Spleen (tissue), 7 donors: ENCODE results near the gene ZDHHC11B.
"Not testable (repeated sequence)": the region's sequence is repeated elsewhere in the genome, so short reads cannot be mapped to it uniquely, and the experiment has no call there.

Source experiments
- POLR2A ChIP-seq, 3 donors: fragments of 450-650 bp; IDR thresholded peaks; one replicate each; pipeline ENCODE4 v1.5.1; 2017; ENCODE audit warnings: antibody characterized with exemption in 3 of 3, mild to moderate bottlenecking in 1 of 3
- POLR2AphosphoS5 ChIP-seq, 3 donors: sonication (generic); formaldehyde crosslinking; IDR thresholded peaks; one replicate each; pipeline ENCODE4 v1.5.1; 2017; ENCODE audit warnings: antibody characterized with exemption in 3 of 3
- TF ChIP-seq, protein P1 (sequence below), 11 experiments: fragments of 200-600 bp in 7 of 11; fragments of 450-650 bp in 4 of 11; sonication (generic) in 4 of 11; IDR thresholded peaks in 8 of 11; conservative IDR thresholded peaks in 3 of 11; 1 replicate in 7 of 11; 2 replicates in 4 of 11; pipeline versions ENCODE4 v1.4.0 to v1.8.0; 2016 to 2021; ENCODE audit warnings: antibody characterized with exemption in 11 of 11, inconsistent platforms in 4 of 11, mild to moderate bottlenecking in 1 of 11
- donor health status: DM: no; HTN: no; CAD: no; lungs with moderate emphysema.
- donor health status: DM: no; HTN: no; CAD: no.
- donor health status: DM: no; HTN: no; CAD: no.

- TF ChIP-seq, protein P1, sequence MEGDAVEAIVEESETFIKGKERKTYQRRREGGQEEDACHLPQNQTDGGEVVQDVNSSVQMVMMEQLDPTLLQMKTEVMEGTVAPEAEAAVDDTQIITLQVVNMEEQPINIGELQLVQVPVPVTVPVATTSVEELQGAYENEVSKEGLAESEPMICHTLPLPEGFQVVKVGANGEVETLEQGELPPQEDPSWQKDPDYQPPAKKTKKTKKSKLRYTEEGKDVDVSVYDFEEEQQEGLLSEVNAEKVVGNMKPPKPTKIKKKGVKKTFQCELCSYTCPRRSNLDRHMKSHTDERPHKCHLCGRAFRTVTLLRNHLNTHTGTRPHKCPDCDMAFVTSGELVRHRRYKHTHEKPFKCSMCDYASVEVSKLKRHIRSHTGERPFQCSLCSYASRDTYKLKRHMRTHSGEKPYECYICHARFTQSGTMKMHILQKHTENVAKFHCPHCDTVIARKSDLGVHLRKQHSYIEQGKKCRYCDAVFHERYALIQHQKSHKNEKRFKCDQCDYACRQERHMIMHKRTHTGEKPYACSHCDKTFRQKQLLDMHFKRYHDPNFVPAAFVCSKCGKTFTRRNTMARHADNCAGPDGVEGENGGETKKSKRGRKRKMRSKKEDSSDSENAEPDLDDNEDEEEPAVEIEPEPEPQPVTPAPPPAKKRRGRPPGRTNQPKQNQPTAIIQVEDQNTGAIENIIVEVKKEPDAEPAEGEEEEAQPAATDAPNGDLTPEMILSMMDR (IDR thresholded peaks at IDR 0.05 in 8 of 11, conservative IDR thresholded peaks at IDR 0.05 in 3 of 11), result not testable (repeated sequence)
- TF ChIP-seq POLR2A, POLR2AphosphoS5 (IDR thresholded peaks at IDR 0.05): not testable (repeated sequence)
Measured at GRCh38 chr5:723865-724264, 60.7 kb downstream of the ZDHHC11B start.
